Endothelial cell of umbilical vein (primary cell): ENCODE data around the gene YWHAQ. TPM values are rescaled to one million over a fixed set of nuclear protein-coding genes. Genes with fewer than 3 reads are reported as not detected.

Source experiments
- BruUV-seq: library from RNA; stranded (reverse); fragments of 400-500 nt; replicated peaks from 2 replicates; lab custom pipeline; 2021; lab: Mats Ljungman, UMichigan
- CTCF ChIA-PET: fragments of 300-600, 350-600 bp; sonication (Branson Sonifier 250); formaldehyde crosslinking; loops from one replicate; lab custom pipeline; 2021; ENCODE audit warnings: antibody characterized with exemption, inconsistent platforms; lab: Charles Lee
- POLR2A ChIA-PET: fragments of 300-600, 350-600 bp; sonication (Branson Sonifier 250); formaldehyde crosslinking; loops from one replicate; lab custom pipeline; 2021; ENCODE audit warnings: antibody characterized with exemption, inconsistent platforms; lab: Charles Lee
- DNase-seq: peaks from one replicate; pipeline ENCODE4 v3.0.0-alpha.2; 2011; ENCODE audit warnings: low read depth, low spot score
- FAIRE-seq: peaks from 2 replicates; lab custom pipeline; 2011; peaks lifted over from hg19 to GRCh38; lab: Jason Lieb, UNC
- H2AFZ ChIP-seq: 2 replicates; pipeline ENCODE4 v1.6.0; 2012; ENCODE audit warnings: low read depth, low read length, control low read depth, inconsistent platforms
- H3K27ac ChIP-seq: 2 replicates; pipeline ENCODE4 v1.5.1; 2011; ENCODE audit warnings: low read depth, mild to moderate bottlenecking, control low read depth, low read length, moderate library complexity; ENCODE audit not compliant: insufficient read depth
- H3K27me3 ChIP-seq, 2 experiments: 2 replicates each; pipeline versions ENCODE4 v1.6.0 to v1.6.1; 2011; ENCODE audit warnings: low read length in 2 of 2, mixed read lengths in 1 of 2; ENCODE audit not compliant: control insufficient read depth in 2 of 2, insufficient read depth in 2 of 2
- H3K36me3 ChIP-seq, 2 experiments: 2 replicates in 1 of 2; 3 replicates in 1 of 2; pipeline ENCODE4 v1.5.1; 2011; ENCODE audit warnings: low read length in 2 of 2, mild to moderate bottlenecking in 1 of 2, moderate library complexity in 1 of 2; ENCODE audit not compliant: control insufficient read depth in 2 of 2, insufficient read depth in 2 of 2; ENCODE audit errors: extremely low read depth in 1 of 2
- H3K4me1 ChIP-seq: 3 replicates; pipeline ENCODE4 v1.5.1; 2011; ENCODE audit warnings: mild to moderate bottlenecking, low read length; ENCODE audit not compliant: control insufficient read depth, insufficient read depth; ENCODE audit errors: extremely low read depth
- H3K4me2 ChIP-seq: 2 replicates; pipeline ENCODE4 v1.6.1; 2011; ENCODE audit warnings: low read length, control low read depth, mixed read lengths; ENCODE audit not compliant: insufficient read depth
- H3K4me3 ChIP-seq, 3 experiments: fragments of 200-600 bp in 1 of 3; sonication (generic), shearing (Covaris generic) in 1 of 3; replicated peaks in 1 of 3; 2 replicates each; pipeline ENCODE4 v1.5.1; 2011 to 2016; ENCODE audit warnings: control low read depth in 3 of 3, low read length in 3 of 3, mild to moderate bottlenecking in 2 of 3, inconsistent platforms in 1 of 3, low read depth in 1 of 3, moderate library complexity in 1 of 3; ENCODE audit not compliant: insufficient read depth in 1 of 3
- H3K79me2 ChIP-seq: 2 replicates; pipeline ENCODE4 v1.6.0; 2012; ENCODE audit warnings: low read length, inconsistent platforms; ENCODE audit not compliant: control insufficient read depth, insufficient read depth
- H3K9ac ChIP-seq: replicated peaks from 2 replicates; pipeline ENCODE3; 2011; ENCODE audit warnings: low read length, control low read depth; ENCODE audit not compliant: insufficient read depth; ENCODE audit errors: extremely low read depth
- H3K9me1 ChIP-seq: replicated peaks from 3 replicates; pipeline ENCODE4 v1.6.0; 2011; ENCODE audit warnings: mild to moderate bottlenecking, low read length; ENCODE audit not compliant: control insufficient read depth, insufficient read depth; ENCODE audit errors: extremely low read depth
- H3K9me3 ChIP-seq: replicated peaks from 2 replicates; pipeline ENCODE4 v1.5.1; 2012; ENCODE audit warnings: low read length, inconsistent platforms; ENCODE audit not compliant: control insufficient read depth, insufficient read depth
- H4K20me1 ChIP-seq: replicated peaks from 2 replicates; pipeline ENCODE3; 2011; ENCODE audit warnings: mild to moderate bottlenecking, low read length; ENCODE audit not compliant: control insufficient read depth, insufficient read depth; ENCODE audit errors: extremely low read depth
- EZH2 ChIP-seq: IDR thresholded peaks from 2 replicates; pipeline ENCODE4 v1.6.1; 2012; ENCODE audit warnings: borderline replicate concordance, low read depth, mild to moderate bottlenecking, moderate library complexity, low read length, inconsistent platforms; ENCODE audit not compliant: severe bottlenecking
- FOS ChIP-seq: IDR thresholded peaks from 2 replicates; pipeline ENCODE4 v1.6.1; 2011; ENCODE audit warnings: mild to moderate bottlenecking, low read length, moderate library complexity, borderline replicate concordance; ENCODE audit not compliant: insufficient read depth
- GATA2 ChIP-seq: IDR thresholded peaks from 2 replicates; pipeline ENCODE4 v1.7.0; 2011; ENCODE audit warnings: low read depth, mild to moderate bottlenecking, moderate library complexity, mixed read lengths, low read length; ENCODE audit not compliant: insufficient read length, insufficient read depth
- JUN ChIP-seq: IDR thresholded peaks from 2 replicates; pipeline ENCODE4 v1.6.1; 2011; ENCODE audit warnings: borderline replicate concordance, low read depth; ENCODE audit not compliant: insufficient read length, insufficient read depth
- MAX ChIP-seq: IDR thresholded peaks from 2 replicates; pipeline ENCODE4 v1.6.1; 2011; ENCODE audit not compliant: insufficient read depth, insufficient read length
- MYC ChIP-seq: IDR thresholded peaks from one replicate; pipeline ENCODE4 v1.6.1; 2011; ENCODE audit warnings: mild to moderate bottlenecking, low read depth, low read length
- POLR2A ChIP-seq: IDR thresholded peaks from 2 replicates; pipeline ENCODE4 v1.6.1; 2012; ENCODE audit warnings: low read depth, mild to moderate bottlenecking, control low read depth, low read length
- POLR2AphosphoS5 ChIP-seq: IDR thresholded peaks from 2 replicates; pipeline ENCODE4 v1.6.1; 2012; ENCODE audit warnings: low read depth, mild to moderate bottlenecking, control low read depth, low read length, moderate library complexity; ENCODE audit not compliant: insufficient read depth
- dilution Hi-C: fragments of 300-500 bp; cut with MboI; formaldehyde crosslinking; loops from one replicate; pipeline ENCODE4 v1.15.0; 2019; ENCODE audit warnings: low sequenced_read_pairs; ENCODE audit not compliant: extremely low pct_ligation_motif_present
- intact Hi-C: fragments of 100-400 bp; cut with micrococcal nuclease; formaldehyde crosslinking; loops from one replicate; pipeline ENCODE4 v1.10.0; 2022
- polyA plus RNA-seq, 4 experiments: library from polyadenylated mRNA; depleted of rRNA in 3 of 4; stranded (reverse) in 3 of 4; unstranded in 1 of 4; fragments of >200 nt; gene quantifications; 2 replicates each; pipeline versions ENCODE4 v1.2.1 to v1.2.3, GENCODE V29; 2011 to 2012; ENCODE audit warnings: missing spikeins in 1 of 4
- total RNA-seq: library from RNA; stranded (reverse); gene quantifications from 2 replicates; pipeline ENCODE4 v1.2.3, GENCODE V29; 2021
- TF ChIP-seq, protein P1 (sequence below), 2 donors: IDR thresholded peaks; 1 replicate in 1 of 2; 2 replicates in 1 of 2; pipeline ENCODE4 v1.5.1; 2011; ENCODE audit warnings: low read length in 2 of 2, mild to moderate bottlenecking in 2 of 2, moderate library complexity in 2 of 2, control low read depth in 1 of 2, inconsistent platforms in 1 of 2, low read depth in 1 of 2; ENCODE audit not compliant: insufficient read depth in 1 of 2; ENCODE audit errors: extremely low read depth in 1 of 2

Gene YWHAQ
- total and polyA plus RNA-seq, 2 donors (not counting 3 experiments of a cell fraction or from before 2014, with no cell fraction given) = 217 to 456 TPM

- BruUV-seq = no TSS peak
- intact Hi-C loops = no loop called here
- CTCF ChIA-PET = no interaction called here
- TF ChIP-seq EZH2 (no peak), POLR2A (no peak), JUN (no peak), GATA2 (no peak), MYC (no peak), FOS (no peak), MAX (no peak), POLR2AphosphoS5 (no peak)
- TF ChIP-seq, protein P1, sequence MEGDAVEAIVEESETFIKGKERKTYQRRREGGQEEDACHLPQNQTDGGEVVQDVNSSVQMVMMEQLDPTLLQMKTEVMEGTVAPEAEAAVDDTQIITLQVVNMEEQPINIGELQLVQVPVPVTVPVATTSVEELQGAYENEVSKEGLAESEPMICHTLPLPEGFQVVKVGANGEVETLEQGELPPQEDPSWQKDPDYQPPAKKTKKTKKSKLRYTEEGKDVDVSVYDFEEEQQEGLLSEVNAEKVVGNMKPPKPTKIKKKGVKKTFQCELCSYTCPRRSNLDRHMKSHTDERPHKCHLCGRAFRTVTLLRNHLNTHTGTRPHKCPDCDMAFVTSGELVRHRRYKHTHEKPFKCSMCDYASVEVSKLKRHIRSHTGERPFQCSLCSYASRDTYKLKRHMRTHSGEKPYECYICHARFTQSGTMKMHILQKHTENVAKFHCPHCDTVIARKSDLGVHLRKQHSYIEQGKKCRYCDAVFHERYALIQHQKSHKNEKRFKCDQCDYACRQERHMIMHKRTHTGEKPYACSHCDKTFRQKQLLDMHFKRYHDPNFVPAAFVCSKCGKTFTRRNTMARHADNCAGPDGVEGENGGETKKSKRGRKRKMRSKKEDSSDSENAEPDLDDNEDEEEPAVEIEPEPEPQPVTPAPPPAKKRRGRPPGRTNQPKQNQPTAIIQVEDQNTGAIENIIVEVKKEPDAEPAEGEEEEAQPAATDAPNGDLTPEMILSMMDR (IDR thresholded peaks at IDR 0.05; ENCODE audit: extremely low read depth in 1 of 2, insufficient read depth in 1 of 2, low read depth in 1 of 2, low read length in 2 of 2) = no peak
- Histone ChIP-seq H3K9ac (no peak overlapping the region), H3K4me1 (peaks cover 22% of the 10 kb centered on the region), H4K20me1 (no peaks in the 10 kb centered on the region), H3K9me1 (no peaks in the 10 kb centered on the region), H2AFZ (no peak overlapping the region), H3K9me3 (no peaks in the 10 kb centered on the region), H3K27me3 (peaks cover 2 to 8% of the 10 kb centered on the region in 2 experiments), H3K79me2 (no peaks in the 10 kb centered on the region), H3K27ac (no peak overlapping the region), H3K36me3 (no peaks in the 10 kb centered on the region), H3K4me3 (no peak overlapping the region), H3K4me2 (no peak overlapping the region)
- FAIRE-seq = no peak
- dilution Hi-C loops = no loop called here
- DNase-seq = no peak
- POLR2A ChIA-PET = no interaction called here
These were observed 22.2 kb upstream of the YWHAQ start for GRCh38 chr2:9652898-9653479.
